GM19397 (cell line): ENCODE data around the gene CXorf49B.

Experiments
- ATAC-seq: cut with Tn5 transposase; IDR thresholded peaks from one replicate; pipeline ENCODE4 v1.9.1; 2021; ENCODE audit warnings: mild to moderate bottlenecking, moderate library complexity; ENCODE audit not compliant: unreplicated experiment

CXorf49B gene

DNA sequence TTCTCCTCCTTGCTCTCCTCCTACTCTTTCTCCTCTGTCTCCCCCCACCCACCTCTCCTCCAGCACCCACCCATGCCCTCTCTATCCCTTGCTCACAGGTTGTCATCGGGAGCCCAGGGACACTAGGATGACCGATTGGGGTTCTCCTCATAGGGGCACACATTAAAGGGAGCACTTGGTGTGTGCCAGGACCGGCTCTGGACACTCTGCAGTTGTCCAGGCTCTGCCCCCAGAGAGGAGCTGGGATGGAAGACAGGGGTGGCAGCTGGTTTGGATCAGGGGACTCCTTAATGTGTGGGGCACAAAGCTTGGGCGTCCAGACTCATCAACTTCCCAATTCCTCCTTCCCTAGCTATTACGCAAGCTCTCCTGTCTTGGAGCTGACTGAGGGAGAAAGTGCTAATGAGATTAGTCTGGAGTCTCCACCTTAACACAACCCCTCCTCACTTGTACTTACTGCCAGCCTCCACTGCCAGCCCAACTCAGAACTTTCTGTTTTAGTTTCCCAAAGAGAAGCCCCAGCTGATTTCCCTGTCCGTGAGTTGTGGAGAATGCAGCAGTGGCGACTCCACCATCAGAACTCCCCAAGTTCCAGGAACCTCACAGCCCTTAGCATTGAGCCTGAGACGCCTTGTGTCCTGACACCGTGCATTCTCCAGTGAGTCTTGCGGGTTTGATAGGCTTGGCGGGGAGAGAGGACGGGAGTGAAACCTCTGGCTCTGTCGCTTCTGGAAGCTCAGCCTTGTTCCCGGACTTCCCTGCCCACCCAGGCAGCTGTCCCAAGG is 52.2 kb downstream of the CXorf49B start:
- no peak for ATAC-seq

DNA sequence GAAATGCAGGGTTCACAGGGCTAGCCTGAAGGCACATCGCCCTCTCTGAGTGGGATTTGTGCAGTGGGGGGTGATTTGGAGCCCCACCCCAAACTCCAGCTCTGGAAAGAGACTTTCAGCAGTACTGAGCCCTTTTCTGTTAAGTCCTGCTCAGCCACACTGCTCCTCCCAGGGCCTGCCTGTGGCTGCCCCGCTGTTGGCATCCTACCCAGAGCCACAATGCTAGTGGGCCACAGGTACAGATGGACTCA is 52.7 kb downstream of the CXorf49B start:
- ATAC-seq, result no peak
